Measurements from ENCODE around the gene ATP11C.
"Not testable (repeated sequence)": the region's sequence is repeated elsewhere in the genome, so short reads cannot be mapped to it uniquely, and the experiment has no call there.

The ATP11C gene

DNA sequence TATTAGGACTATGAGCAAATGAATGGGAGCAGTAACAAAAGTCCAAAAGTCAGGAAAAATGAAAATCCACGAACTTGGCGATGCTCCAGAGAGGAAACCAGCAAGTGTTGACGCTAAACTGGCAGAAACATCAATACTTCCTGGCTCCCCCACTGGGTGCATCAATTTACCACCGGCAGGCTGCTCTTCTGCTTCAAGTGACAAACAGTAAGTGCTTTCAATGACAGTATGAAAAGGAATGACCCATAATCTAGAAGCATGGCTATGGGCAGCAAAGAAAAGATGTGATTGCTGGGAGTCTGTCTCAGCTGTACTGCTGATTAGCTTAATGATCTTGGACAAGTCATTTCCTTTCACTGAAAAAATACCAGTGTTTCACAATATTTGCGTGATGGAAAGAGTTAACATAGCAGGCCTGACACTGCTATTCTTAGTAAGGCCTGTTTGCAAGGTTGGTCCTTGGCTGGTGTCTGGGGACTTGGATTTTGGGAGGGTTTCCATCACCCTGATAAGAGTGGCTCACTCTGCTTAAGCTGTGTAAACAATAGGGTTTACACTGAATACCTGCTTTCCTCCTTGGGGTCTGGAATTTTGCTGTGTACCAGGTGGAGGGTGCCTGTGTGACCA, 8.7 kb downstream of the ATP11C start:
- peak in 1 of 2 experiments; percentile 2 for DNase-seq

DNA sequence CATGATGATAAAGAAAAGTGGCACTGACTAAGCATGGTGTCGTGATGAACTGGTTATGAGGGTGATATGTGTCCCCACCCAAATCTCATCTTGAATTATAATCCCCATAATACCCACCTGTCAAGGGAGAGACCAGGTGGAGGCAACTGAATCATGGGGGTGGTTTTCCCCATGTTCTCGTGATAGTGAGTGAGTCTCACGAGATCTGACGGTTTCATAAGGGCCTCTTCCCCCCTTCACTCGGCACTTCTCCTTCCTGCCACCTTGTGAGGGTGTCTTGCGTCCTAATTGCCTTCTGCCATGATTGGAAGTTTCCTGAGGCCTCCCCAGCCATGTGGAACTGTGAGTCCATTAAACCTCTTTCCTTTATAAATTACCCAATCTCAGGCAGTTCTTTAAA, 11.7 kb downstream of the ATP11C start:
- not testable (repeated sequence) for DNase-seq

DNA sequence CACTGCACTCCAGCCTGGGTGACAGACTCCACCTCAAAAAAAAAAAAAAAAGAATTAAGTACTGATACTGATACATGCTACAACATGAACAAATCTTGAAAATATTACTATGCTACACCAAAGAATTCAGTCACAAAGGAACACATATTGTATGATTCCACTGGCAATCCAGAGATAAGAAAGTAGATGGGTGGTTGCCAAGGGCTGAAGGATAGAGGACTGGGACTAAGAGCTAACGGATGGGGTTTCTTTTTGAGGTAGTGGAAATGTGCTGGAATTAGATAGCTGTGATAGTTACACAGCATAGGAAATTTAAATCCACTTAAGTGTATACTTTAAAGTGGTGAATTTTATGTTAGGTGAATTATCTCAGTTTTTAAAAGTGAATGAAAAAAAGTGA, 12.5 kb downstream of the ATP11C start:
- DNase-seq, result no peak

DNA sequence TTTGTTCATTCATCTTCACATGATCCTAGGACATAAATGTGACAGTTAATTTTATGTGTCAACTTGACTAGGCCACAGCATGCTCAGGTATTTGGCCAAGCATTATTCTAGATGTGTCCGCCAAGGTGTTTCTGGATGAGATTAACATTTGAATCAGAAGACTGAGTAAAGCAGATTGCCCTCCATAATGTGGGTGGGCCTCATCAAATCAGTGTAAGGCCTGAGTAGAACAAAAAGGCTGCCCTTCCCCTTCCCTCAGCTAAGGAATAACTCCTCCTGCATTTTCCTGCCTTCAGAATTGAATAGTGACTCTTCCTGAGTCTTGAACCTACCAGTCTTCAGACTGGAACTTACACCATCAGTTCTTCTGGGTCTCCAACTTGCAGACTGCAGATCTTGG, 18.4 kb downstream of the ATP11C start:
- no peak for DNase-seq

DNA sequence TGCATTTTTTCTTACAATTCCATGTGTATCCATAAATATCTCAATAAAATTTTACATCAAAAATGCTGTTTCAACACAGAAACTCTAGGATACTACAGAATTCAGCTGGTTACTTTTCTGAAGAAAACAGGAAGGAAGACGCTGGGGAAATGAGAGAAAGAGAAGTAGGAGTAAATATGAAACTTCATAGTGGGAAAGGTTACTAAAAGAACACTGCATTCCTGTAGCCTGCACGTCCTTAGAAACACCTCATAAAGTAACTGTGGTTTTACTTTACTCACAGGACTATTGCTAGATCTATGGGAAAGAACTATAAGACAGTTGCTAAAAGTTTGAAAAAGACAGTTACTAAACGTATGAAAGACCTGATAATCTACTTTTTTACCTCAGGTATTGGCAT, 23.1 kb downstream of the ATP11C start:
- DNase-seq, result no peak

DNA sequence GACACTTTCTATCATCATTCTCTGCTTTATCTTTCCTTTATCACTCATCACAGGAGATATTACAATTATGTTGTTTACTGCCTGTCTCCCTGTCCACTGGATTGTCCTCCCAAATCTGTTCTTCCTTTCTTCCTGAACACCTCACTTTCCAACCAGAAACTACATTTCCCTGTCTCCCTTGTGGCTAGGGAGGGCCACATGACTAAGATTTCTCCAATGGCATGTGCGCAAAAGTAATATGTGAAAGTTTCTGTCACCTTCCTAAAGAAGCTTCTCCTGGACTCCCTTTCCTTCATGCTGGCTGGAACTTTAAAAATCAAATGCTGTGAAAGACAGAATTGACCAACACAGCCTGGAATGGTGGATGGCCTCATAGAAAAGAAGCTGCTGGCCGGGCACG, 25.8 kb downstream of the ATP11C start:
- DNase-seq, result no peak

DNA sequence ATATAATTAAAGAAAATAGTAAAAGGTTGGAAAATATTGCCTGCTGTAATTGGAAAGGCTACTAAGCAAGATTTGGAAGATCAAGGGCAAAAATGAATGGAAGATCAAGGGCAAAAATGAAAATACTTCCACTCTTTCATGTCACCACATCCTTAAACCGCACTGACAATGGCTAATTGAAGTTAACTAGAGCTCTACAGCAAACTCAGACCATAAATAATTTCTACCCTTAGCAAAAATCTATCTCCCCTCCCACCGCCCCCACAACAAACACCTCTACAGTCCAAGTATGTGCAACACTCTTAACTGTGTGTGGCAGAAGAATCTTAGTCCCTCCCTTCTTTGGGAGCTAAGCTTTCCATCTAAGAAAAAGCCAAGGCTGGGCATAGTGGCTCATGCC, 27.1 kb downstream of the ATP11C start:
- DNase-seq, result no peak

DNA sequence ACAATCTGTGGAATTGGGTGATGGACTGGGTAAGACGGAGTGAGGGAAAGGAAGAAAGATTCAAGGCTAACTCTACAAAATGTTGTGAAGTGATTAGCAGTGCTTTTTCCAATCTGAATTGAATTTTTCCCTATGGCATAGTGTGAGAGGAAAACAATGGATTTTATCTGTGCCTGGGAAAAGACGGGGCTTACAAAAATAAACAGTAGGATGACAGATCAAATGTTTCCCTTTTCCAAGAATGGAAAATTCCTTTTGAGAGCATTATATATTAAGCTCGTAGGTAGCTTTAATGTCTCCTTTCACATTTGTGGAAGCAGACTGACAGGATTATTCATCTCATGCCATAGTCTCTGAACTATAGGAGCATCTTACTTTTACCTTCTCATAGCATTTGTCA, 27.8 kb downstream of the ATP11C start:
- no peak for DNase-seq

DNA sequence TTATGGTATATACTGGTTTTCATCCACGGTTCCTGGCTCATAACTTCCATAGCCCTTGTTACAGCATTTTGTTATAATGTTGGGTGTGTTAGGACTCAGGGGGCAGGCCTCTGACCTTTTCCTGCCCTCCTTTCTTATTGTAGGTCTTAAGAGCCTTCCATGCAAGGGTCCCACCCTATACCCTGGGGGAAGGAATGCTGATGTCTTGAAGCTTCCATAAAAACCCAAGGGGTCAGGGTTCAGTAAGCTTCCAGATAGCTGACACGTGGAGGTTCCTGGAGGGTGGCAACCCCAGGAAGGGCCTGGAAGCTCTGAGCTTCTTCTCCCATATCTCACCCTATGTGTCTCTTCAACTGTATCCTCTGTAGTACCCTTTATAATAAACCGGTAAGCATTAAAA, 29.6 kb downstream of the ATP11C start:
- no peak for DNase-seq

DNA sequence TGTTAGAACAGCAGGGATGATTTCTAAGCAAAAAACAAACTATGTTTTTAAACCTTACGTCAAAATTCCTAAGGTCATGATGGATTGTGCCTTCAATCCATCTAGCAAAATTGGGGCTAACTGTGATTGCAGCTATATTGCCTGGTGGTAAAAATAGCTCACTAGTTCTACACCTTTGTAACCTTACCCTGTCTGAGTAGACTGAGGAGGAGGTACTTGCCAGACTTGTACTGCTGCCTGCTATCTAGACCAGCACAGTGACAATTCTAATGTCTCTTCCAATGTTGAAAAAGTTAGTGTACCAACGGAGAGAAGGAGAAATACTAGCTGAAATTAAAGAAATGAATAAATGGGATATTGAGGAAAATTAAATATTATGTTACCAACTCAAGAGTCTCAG, 30.3 kb downstream of the ATP11C start:
- no peak for DNase-seq

DNA sequence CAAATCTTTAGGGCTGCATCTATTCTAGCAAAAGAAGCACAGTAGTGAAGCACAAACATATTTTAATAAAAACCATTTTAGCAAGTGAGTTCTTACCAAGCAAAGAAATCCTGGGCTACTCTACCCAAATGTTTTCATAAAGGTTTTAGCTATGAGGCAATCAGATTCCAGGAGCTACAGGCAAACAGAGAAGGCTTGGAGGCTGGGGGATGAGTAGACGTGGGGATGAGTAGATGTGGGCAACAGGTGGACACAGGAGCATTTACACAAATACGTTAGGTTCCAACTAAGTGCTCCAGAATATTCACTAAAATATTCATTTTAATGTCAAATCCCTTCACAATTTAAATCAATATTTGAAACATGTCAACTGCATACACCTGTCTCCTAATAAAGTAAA, 34.5 kb downstream of the ATP11C start:
- no peak for DNase-seq

DNA sequence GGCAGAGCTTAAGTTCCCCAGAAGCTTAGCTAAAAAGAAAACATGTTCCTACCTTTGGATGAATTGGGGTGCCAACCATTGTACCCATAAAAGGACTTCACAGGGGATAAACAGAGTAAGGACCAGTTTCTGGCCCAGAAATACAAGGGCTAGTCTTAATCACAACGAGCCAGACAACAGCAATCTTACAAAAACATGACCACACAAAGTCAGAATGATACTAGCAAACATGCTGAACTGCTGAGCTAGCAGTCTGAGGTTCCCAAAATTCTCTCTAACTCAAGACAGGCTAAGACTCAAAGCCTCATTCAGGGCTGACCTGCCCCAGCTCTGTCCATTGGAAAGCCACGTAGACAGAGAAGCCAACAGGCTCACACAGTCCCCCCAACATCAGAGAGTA, 40.3 kb downstream of the ATP11C start:
- DNase-seq, result no peak

DNA sequence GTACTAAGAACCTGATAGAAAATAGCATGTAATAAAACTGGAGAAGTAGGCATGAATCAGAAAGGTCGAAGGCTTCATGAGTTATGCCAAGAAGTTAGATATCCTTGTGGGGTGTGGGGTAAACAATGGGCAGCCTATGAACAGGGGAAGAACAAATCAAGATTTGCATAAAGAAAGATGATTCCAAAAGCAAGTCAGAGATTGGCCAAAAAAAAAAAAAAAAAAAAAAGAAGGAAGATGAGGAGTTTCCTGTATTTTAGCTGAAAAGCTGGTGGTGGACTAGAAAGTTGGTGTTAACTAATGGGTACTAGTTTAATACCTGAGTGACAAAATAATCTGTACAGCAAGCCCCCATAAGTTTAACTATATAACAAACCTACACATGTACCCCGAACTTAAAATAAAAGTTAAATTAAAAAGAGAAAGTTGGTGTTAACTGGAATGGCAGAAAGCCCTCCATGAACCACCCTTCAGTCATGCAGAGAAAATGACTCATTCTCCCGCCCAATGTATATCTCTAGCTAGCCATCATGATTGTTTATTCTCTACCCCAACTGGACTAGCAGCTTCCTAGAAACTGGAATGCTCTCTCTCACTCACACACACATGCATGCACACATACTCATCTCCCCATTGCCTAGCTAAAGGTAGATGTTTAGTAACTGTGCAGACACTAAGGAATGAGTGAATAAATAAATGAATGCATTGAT, 41.7 kb downstream of the ATP11C start:
- DNase-seq, result no peak

DNA sequence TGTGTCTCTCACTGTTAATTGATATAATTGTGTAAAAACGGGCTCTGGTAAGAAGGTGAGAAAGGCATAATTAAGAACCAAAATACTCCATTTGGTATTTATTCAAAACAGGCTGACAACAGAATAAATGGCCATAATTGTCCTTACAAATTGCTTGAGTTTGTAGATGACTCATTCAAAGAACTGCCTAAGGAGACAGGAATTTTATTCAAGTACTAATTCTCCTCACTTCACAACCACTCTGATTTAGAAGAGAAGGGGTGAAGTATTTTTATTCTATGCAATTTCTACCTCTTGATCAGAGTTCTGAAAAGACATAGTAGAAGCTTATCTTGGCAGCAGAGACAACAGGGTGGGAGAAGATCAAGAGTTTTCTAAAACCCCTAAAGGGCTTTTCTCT, 43.1 kb downstream of the ATP11C start:
- no peak for DNase-seq

DNA sequence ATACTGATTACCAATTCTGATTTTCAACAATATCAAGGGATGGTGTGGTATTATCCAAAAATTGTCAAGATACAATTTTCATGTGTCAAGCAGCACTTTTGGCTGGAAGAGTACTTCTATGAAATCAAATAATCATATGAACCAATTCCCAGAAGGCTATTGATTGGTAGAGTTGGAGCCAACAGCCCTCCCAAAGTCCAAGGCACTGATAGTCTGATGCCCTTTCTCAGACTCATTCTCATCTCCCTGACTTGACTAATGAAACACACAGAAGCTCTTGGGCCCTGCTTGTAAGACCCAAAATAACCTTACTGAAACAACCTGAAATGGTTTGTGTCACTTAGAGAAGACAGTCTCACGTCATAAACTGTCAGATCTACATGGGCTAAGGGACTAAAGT, 48.9 kb downstream of the ATP11C start:
- no peak for DNase-seq

DNA sequence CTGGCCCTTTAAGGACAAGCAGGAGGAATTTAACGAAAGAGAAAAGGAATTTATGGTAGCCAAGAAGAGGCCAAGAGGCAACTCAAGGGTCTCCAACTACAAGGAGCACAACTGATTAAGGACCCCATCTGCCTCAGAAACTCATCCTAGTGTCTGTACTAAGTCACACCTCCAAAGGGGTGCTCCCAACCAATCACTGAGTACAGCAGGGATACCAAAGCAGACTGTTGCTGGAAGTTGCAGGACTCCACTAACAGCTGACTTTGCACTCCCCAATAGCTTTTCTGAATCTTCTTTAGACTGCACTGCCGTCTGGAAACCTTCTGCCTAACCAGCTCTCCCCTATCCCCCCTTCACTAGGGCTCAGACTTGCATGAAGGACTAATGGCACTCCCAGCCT, 50.6 kb downstream of the ATP11C start:
- DNase-seq, result no peak

DNA sequence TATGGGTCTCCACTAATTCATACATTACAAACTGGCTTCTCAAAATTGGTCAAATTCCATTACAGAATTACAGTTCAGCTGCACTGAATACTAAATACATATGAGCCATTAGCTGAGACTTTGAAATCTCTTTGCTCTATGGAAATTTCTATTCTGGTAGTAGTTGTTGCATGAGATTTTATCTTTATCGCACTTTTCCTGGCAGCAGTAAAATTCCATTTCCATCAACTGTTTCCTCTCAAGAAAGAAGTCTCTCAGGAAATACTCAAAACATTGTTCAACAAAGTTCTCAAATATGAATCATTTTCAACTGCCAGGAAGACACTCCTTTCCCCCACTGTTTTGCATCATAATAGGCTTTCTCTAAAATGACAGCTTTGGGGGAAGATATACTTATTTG, 51.3 kb downstream of the ATP11C start:
- no peak for DNase-seq

DNA sequence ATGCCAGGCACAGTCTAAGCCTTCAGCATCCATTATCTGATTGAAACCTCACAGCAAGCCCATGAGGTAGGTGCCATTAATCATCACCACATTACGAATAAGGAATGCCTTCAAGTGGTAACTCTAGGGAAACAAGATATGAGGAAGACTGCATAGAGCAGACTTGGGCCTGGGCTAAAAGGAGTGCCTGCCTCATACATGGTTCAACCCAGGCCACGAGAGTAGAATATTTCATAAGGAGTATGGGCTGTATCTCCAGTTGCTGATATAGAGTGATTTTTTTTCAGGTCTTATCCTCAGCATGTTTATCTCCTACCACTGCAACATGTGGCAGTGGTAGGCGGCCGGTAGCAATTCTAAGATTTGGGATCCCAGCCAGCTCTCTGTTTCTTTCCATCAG, 51.7 kb downstream of the ATP11C start:
- no peak for DNase-seq

DNA sequence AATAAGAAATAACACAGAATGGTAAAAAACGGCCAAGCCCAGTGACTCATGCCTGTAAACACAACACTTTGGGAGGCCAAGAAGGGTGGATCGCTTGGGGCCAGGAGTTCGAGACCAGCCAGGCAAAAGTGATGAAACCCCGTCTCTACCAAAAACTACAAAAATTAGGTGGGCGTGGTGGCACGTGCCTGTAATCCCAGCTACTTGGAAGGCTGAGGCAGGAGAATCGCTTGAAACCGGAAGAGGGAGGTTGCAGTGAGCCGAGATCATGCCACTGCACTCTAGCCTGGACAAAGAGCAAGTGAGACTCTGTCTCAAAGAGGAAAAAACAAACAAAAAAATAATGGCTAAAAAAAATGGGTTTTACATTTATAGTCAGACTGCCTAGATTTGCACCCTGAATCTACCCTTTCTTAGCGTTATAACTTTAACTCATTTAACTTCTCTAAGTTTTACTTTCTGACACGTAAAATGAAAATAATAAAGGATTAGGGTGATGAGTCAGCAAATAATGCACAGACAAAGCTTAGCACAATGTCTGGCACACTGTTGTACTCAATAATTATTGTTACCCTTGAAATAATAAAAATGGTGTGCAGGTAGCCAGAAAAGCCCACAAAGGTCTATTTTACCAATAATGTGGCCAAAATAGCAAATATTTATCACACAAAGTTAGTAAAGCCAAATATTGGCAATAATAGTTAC, 55.0 kb downstream of the ATP11C start:
- no peak for DNase-seq

DNA sequence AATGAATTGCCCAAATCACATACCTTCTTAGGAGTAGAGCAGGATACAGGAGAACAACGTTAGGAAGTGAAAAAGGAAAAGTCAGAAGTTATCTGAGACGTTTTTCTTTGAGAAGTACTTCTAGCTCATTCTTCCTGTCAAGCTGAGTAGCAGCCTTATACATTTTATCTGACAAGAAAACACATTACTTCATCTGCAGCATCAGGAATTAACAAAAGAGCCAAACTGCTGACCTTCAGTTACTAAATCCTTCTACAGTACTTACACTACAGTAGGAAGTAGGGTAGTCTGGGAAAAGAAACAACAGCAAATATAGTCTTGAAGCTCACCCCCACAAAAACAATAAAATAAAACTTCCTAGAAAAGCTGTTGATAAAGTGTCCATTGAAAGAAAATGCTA, 57.0 kb downstream of the ATP11C start:
- DNase-seq, result no peak

DNA sequence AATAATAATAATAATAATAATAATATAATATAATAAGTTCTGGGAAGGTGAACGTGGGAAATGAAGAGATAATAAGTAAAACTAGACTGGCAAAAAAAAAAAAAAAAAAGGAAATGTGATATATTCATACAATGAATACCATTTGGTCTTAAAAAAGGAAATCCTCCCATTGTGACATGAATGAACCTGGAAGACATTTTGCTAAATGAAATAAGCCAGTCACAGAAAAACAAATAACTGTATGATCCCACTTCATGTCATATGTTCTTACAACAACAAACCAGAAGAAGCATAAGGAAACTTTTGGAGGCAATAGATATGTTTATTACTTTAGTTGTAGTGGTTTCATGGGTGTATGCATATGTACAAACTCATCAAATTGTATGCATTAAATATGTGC, 63.1 kb downstream of the ATP11C start:
- DNase-seq, result no peak

DNA sequence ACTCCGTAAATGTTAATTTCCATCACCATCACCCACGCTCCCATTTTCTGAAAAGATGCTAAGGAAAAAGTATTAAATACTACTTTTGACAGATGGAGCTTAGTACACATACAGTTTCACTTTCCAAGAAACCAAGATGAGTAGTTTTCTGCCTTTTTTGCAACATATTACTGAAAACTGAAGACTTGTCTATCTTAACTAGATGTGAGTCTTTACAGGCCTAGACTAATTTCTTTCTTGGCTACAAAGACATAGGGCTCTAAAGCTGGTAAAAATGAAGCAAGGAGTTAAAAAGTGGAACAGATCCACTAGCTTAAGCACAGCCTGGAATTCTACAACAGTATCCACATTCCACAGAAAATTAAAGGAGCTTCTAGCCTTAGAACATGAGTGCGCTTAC, 68.2 kb downstream of the ATP11C start:
- no peak for DNase-seq

DNA sequence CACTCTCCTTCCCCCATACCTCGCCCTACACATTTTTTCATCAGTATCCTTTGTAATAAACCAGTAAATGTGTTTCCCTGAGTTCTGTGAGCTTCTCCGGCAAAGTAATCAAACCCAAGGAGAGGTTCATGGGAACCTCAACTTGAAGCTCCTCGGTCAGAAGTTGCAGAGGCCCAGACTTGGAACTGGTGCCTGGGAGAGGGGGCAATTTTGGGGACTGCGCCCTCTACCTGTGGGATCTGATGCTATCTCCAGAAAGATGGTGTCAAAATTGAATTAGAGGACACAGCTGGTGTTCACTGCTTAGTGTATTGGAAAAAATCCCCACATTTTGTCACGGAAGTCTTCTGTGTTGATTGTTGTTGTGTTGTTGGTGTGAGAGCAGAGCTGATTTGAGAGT, 70.6 kb downstream of the ATP11C start:
- no peak for DNase-seq

DNA sequence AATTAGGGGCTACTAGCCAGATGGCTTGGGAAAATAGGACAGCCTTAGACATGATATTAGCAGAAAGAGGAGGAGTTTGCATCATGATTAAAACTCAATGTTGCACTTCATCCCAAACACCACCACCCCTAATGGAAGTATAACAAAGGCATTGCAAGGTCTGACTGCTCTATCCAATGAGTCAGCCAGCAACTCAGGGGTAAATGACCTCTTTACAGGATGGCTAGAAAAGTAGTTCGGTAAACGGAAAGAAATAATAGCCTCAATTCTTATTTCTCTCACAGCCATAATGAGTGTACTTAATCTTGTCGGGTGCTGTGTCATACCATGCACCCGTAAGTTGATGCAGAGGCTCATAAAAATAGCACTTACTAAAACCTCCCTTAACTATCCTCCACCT, 76.0 kb downstream of the ATP11C start:
- not testable (repeated sequence) for DNase-seq

DNA sequence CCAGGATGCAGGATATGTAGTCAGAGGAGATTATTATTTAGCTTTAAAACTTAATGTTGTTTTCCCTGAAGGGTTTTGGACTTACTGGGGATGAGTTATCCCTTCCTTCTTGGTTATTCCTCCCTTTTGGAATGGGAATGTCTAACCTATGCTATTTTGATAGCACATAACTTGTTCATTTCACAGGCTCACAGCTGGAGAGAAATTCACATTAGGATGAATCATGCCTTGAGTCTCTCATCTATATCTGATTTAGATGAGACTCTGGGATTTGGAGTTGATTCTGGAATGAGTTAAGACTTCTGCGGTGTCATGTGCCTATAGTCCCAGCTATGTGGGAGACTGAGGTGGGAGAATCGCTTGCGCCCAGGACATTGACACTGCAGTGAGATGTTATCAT, 81.1 kb downstream of the ATP11C start:
- no peak for DNase-seq
